GM23248 (cell line): ENCODE measurements around the gene S1PR5. TPM values are rescaled to one million over a fixed set of nuclear protein-coding genes. Genes with fewer than 3 reads are reported as not detected.

Source experiments
- DNase-seq: peaks from one replicate; pipeline ENCODE4 v3.0.0-alpha.2; 2015
- H2AFZ ChIP-seq: fragments of 200-600 bp; sonication (generic); 2 replicates; pipeline ENCODE4 v1.6.1; 2016; ENCODE audit warnings: antibody characterized with exemption
- H3F3A ChIP-seq: fragments of 200-600 bp; sonication (generic); 2 replicates; pipeline ENCODE4 v1.6.1; 2016; ENCODE audit warnings: mild to moderate bottlenecking, antibody characterized with exemption, mixed run types; ENCODE audit not compliant: insufficient read depth
- H3K27ac ChIP-seq: fragments of 200-600 bp; sonication (generic); 2 replicates; pipeline ENCODE4 v1.5.1; 2016; ENCODE audit warnings: mild to moderate bottlenecking
- H3K27me3 ChIP-seq: fragments of 200-600 bp; sonication (generic); replicated peaks from 2 replicates; pipeline ENCODE4 v1.6.1; 2016; ENCODE audit warnings: mild to moderate bottlenecking; ENCODE audit not compliant: insufficient read depth
- H3K36me3 ChIP-seq: fragments of 200-600 bp; sonication (generic); 2 replicates; pipeline ENCODE4 v1.6.1; 2016; ENCODE audit warnings: low read depth, mild to moderate bottlenecking
- H3K4me1 ChIP-seq: fragments of 200-600 bp; sonication (generic); 2 replicates; pipeline ENCODE4 v1.6.1; 2016; ENCODE audit warnings: mild to moderate bottlenecking; ENCODE audit not compliant: insufficient read depth
- H3K4me2 ChIP-seq: fragments of 200-600 bp; sonication (generic); one replicate; pipeline ENCODE4 v1.6.1; 2016; ENCODE audit warnings: mild to moderate bottlenecking; ENCODE audit not compliant: unreplicated experiment
- H3K4me3 ChIP-seq: fragments of 200-600 bp; sonication (generic); 2 replicates; pipeline ENCODE4 v1.5.1; 2016; ENCODE audit warnings: mild to moderate bottlenecking
- H3K79me2 ChIP-seq: fragments of 200-600 bp; sonication (generic); 2 replicates; pipeline ENCODE4 v1.6.1; 2016; ENCODE audit warnings: mild to moderate bottlenecking; ENCODE audit not compliant: insufficient read depth
- H3K9ac ChIP-seq: fragments of 200-600 bp; sonication (generic); 2 replicates; pipeline ENCODE4 v1.6.1; 2016; ENCODE audit warnings: mild to moderate bottlenecking
- H3K9me2 ChIP-seq: fragments of 200-600 bp; sonication (generic); 2 replicates; pipeline ENCODE4 v1.6.1; 2016; ENCODE audit warnings: mixed run types, mild to moderate bottlenecking, moderate library complexity; ENCODE audit not compliant: insufficient read depth
- H3K9me3 ChIP-seq: fragments of 200-600 bp; sonication (generic); one replicate; pipeline ENCODE4 v1.6.1; 2017; ENCODE audit warnings: low read depth
- H4K20me1 ChIP-seq: fragments of 200-600 bp; sonication (generic); 2 replicates; pipeline ENCODE4 v1.6.0; 2016; ENCODE audit not compliant: insufficient read depth
- EZH2 ChIP-seq: fragments of 200-600 bp; sonication (generic); IDR thresholded peaks from 2 replicates; pipeline ENCODE4 v1.6.1; 2018; ENCODE audit warnings: antibody characterized with exemption, mild to moderate bottlenecking; ENCODE audit not compliant: insufficient read depth, poor library complexity, severe bottlenecking
- EZH2phosphoT487 ChIP-seq: fragments of 200-600 bp; sonication (generic); IDR thresholded peaks from 2 replicates; pipeline ENCODE4 v1.6.1; 2018; ENCODE audit warnings: antibody characterized with exemption, moderate library complexity, mild to moderate bottlenecking, low read depth; ENCODE audit not compliant: insufficient read depth
- WGBS, 2 experiments: methylation state at CpG; one replicate each; pipeline ENCODE4 v1.1.6; 2015 to 2017; ENCODE audit warnings: low lambda C conversion rate in 2 of 2, low coverage in 1 of 2; ENCODE audit errors: missing lambda C conversion rate in 2 of 2; 5-methylcytosine and 5-hydroxymethylcytosine counted together
- in situ Hi-C: fragments of 300-500 bp; cut with MboI; formaldehyde crosslinking; loops from 2 replicates; pipeline ENCODE4 v1.15.0; 2020
- polyA plus RNA-seq: library from polyadenylated mRNA; unstranded; fragments of >200 nt; fragmentation: Nextera tagmentation; extraction: Ambion mirVana; gene quantifications from 2 replicates; pipeline ENCODE4 v1.2.1, GENCODE V29; 2016
- total RNA-seq: library from RNA; depleted of rRNA; stranded (reverse); fragments of >200 nt; shearing (Covaris generic); gene quantifications from 2 replicates; pipeline ENCODE4 v1.2.3, GENCODE V29; 2014

The S1PR5 gene
- total and polyA plus RNA-seq, 2 experiments from 2014 or later: 1.6 to 1.8 TPM

DNA sequence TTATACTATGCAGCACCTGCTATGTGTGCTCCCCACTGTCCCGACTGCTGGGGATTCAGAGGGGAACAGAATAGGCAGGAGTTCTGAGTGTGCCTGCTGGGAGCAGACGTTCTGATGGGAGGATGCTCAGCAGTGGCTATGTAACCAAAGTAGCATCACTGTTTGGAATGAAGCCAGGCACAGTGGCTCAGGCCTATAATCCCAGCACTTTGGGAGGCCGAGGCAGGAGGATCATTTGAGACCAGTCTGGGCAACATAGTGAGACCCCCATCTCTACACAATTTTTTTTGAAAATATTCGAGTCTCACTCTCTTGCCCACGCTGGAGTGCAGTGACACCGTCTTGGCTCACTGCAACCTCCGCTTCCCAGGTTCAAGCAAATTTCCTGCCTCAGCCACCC, 32.5 kb upstream of the S1PR5 start:
- Histone ChIP-seq H3F3A (no peaks in the 10 kb centered on the region), H3K9me2 (no peaks in the 10 kb centered on the region), H3K27ac (no peak overlapping the region), H3K9me3 (no peaks in the 10 kb centered on the region), H3K4me2 (no peak overlapping the region), H3K4me3 (no peak overlapping the region), H2AFZ (no peak overlapping the region), H3K9ac (no peak overlapping the region), H3K36me3 (peaks cover 13% of the 10 kb centered on the region; the same call in 1 of the 2 replicates), H3K27me3 (no peaks in the 10 kb centered on the region), H3K4me1 (peaks cover 3% of the 10 kb centered on the region; the same call in 1 of the 2 replicates), H4K20me1 (no peaks in the 10 kb centered on the region), H3K79me2 (peaks cover 15% of the 10 kb centered on the region)
- in situ Hi-C loops: no loop called here
- no peak for DNase-seq
- TF ChIP-seq EZH2: no peak
- TF ChIP-seq EZH2phosphoT487: no peak
- 92% methylated on average over 7 of the region's 7 CpGs for WGBS, 2 experiments

DNA sequence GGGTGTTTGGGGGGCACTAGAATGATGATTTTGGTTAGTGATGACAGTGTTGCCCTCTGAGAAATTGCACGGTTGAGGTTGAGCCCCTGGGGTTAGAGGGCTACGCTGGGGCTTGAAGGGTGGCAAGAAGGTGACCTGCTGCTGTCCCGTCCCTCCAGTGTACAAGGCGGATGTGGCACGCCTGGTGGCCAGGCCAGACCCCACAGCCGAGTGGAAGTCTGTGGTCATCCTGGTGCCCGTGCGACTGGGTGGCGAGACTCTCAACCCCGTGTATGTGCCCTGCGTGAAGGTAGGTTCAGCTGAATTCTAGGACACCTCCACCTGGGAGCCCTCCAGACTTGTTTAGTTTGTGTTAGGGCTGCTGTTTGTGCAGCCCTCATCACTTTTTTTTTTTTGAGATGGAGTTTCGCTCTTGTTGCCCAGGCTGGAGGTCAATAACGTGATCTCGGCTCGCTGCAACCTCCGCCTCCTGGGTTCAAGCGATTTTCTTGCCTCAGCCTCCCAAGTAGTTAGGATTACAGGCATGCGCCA, 31.6 kb upstream of the S1PR5 start:
- no peaks in the 10 kb centered on the region for H4K20me1 ChIP-seq
- H3K79me2 ChIP-seq: peaks cover 21% of the 10 kb centered on the region
- H2AFZ ChIP-seq: no peak overlapping the region
- H3K4me3 ChIP-seq: no peak overlapping the region
- no peak overlapping the region for H3K4me2 ChIP-seq
- no peak overlapping the region for H3K9ac ChIP-seq
- H3K36me3 ChIP-seq: peaks cover 13% of the 10 kb centered on the region; the same call in 1 of the 2 replicates
- no peaks in the 10 kb centered on the region for H3K9me3 ChIP-seq
- in situ Hi-C loops: no loop called here
- WGBS, 2 experiments: 95 to 97% methylated on average over 16 to 18 of the region's 18 CpGs
- peaks cover 6% of the 10 kb centered on the region; the same call in 1 of the 2 replicates for H3K4me1 ChIP-seq
- TF ChIP-seq EZH2 (no peak), EZH2phosphoT487 (no peak)
- no peak overlapping the region for H3K27ac ChIP-seq
- H3K9me2 ChIP-seq: no peaks in the 10 kb centered on the region
- H3F3A ChIP-seq: no peaks in the 10 kb centered on the region
- H3K27me3 ChIP-seq: no peaks in the 10 kb centered on the region
- no peak for DNase-seq

DNA sequence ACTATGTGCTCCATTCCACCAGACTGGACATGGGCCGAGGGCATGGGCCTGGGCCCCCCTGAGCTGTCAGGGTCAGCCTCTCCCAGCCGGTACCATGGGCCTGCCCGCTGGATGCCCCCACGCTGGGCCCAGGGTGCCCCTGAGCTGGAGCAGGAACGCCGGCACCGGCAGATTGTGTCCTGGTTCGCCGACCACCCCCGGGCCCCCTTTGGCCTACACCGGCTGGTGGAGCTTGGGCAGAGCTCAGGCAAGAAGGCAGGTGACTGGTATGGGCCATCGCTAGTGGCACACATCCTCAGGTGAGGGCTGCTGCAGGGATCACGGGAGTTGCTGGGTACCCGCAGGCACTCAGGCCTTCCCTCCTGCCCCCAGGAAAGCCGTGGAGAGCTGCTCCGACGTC, 29.6 kb upstream of the S1PR5 start:
- WGBS, 2 experiments: 92 to 94% methylated on average over 12 to 17 of the region's 17 CpGs
- Histone ChIP-seq H4K20me1 (no peaks in the 10 kb centered on the region), H3K4me1 (peaks cover 6% of the 10 kb centered on the region; the same call in 1 of the 2 replicates), H3K79me2 (peaks cover 21% of the 10 kb centered on the region), H3F3A (no peaks in the 10 kb centered on the region), H3K9ac (no peak overlapping the region), H3K36me3 (no peaks in the 10 kb centered on the region), H3K27me3 (no peaks in the 10 kb centered on the region), H3K27ac (no peak overlapping the region), H3K9me2 (no peaks in the 10 kb centered on the region), H3K9me3 (no peaks in the 10 kb centered on the region), H3K4me2 (no peak overlapping the region), H2AFZ (no peak overlapping the region), H3K4me3 (no peak overlapping the region)
- TF ChIP-seq EZH2phosphoT487 (no peak), EZH2 (no peak)
- DNase-seq: no peak
- in situ Hi-C loops: no loop called here

DNA sequence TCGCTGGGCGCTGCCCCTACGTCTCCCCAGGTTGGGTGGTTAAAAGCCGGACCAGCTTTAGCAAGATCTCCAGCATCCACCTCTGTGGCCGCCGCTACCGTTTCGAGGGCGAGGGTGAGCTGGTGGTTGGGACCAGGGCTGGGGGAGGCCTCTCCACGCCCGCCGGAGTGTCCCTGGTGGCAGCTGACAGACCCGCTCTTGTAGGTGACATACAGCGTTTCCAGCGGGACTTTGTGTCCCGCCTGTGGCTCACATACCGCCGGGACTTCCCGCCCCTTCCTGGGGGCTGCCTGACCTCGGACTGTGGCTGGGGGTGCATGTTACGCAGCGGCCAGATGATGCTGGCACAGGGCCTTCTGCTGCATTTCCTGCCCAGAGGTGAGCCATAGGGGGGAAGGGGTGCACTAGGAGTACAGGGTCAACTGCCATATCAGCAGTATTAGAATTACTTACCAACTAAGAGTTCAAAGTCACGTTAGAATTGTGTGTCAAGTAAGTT, 27.6 kb upstream of the S1PR5 start:
- H3K4me2 ChIP-seq: peak overlapping the region; percentile 71
- no peaks in the 10 kb centered on the region for H3K9me2 ChIP-seq
- H3K27ac ChIP-seq: no peak overlapping the region
- no peaks in the 10 kb centered on the region for H3K9me3 ChIP-seq
- H3K4me1 ChIP-seq: peaks cover 6% of the 10 kb centered on the region; the same call in 1 of the 2 replicates
- H3K9ac ChIP-seq: peak overlapping the region; percentile 86
- H4K20me1 ChIP-seq: no peaks in the 10 kb centered on the region
- WGBS, 2 experiments: 37% methylated on average over 23 of the region's 23 CpGs
- in situ Hi-C loops: no loop called here
- H3K79me2 ChIP-seq: peaks cover 21% of the 10 kb centered on the region
- H2AFZ ChIP-seq: peak overlapping the region; percentile 78; the same call in 1 of the 2 replicates
- H3K27me3 ChIP-seq: no peaks in the 10 kb centered on the region
- DNase-seq: no peak
- TF ChIP-seq EZH2 (no peak), EZH2phosphoT487 (no peak)
- H3F3A ChIP-seq: no peaks in the 10 kb centered on the region
- peak overlapping the region; percentile 85 for H3K4me3 ChIP-seq
- no peaks in the 10 kb centered on the region for H3K36me3 ChIP-seq
